SK-N-SH treated with all-trans-retinoic acid at 6 μM for 48 hours (cell line): Measurements from ENCODE around the gene TRABD.

Source experiments
- ATAC-seq: fragments of 200-7000 bp; cut with Tn5 transposase; 3 replicates; pipeline ENCODE4 v1.9.1; 2020; ENCODE audit warnings: mild to moderate bottlenecking, moderate library complexity
- ARNTL ChIP-seq: fragments of 450-650 bp; formaldehyde crosslinking; IDR thresholded peaks from 2 replicates; pipeline ENCODE4 v1.5.0; 2020; ENCODE audit warnings: low read depth, mild to moderate bottlenecking, moderate library complexity, borderline replicate concordance
- CREB5 ChIP-seq: fragments of 250-450 bp; sonication (Bioruptor Pico); IDR thresholded peaks from 2 replicates; pipeline ENCODE4 v1.5.1; 2020; ENCODE audit warnings: low read depth, mild to moderate bottlenecking, moderate library complexity
- CSDC2 ChIP-seq: fragments of 250-450 bp; sonication (Bioruptor Pico); IDR thresholded peaks from 2 replicates; pipeline ENCODE4 v1.5.0; 2020; ENCODE audit warnings: mild to moderate bottlenecking, moderate library complexity
- CSRNP3 ChIP-seq: fragments of 250-450 bp; sonication (Bioruptor Pico); IDR thresholded peaks from 2 replicates; pipeline ENCODE4 v1.5.1; 2021; ENCODE audit warnings: mild to moderate bottlenecking, moderate library complexity
- ESRRG ChIP-seq: fragments of 250-450 bp; sonication (Bioruptor Pico); IDR thresholded peaks from 2 replicates; pipeline ENCODE4 v1.6.1; 2021; ENCODE audit warnings: mild to moderate bottlenecking
- GLIS3 ChIP-seq: fragments of 250-450 bp; sonication (Bioruptor Pico); IDR thresholded peaks from 2 replicates; pipeline ENCODE4 v1.5.0; 2020; ENCODE audit warnings: mild to moderate bottlenecking, moderate library complexity
- ISL1 ChIP-seq: fragments of 250-450 bp; sonication (Bioruptor Pico); IDR thresholded peaks from 2 replicates; pipeline ENCODE4 v2.1.2; 2022; ENCODE audit warnings: mild to moderate bottlenecking, moderate library complexity
- OSR1 ChIP-seq: fragments of 250-450 bp; sonication (Bioruptor Pico); IDR thresholded peaks from 2 replicates; pipeline ENCODE4 v1.8.0; 2022; ENCODE audit warnings: moderate library complexity, mild to moderate bottlenecking, inconsistent platforms
- POU6F1 ChIP-seq: fragments of 250-450 bp; sonication (Bioruptor Pico); IDR thresholded peaks from 2 replicates; pipeline ENCODE4 v1.8.0; 2021; ENCODE audit warnings: low read depth, mild to moderate bottlenecking, moderate library complexity, borderline replicate concordance
- PPARA ChIP-seq: fragments of 250-450 bp; sonication (Bioruptor Pico); IDR thresholded peaks from 2 replicates; pipeline ENCODE4 v1.5.0; 2020; ENCODE audit warnings: mild to moderate bottlenecking, borderline replicate concordance
- RARB ChIP-seq: fragments of 250-450 bp; sonication (Bioruptor Pico); IDR thresholded peaks from 2 replicates; pipeline ENCODE4 v1.8.0; 2021; ENCODE audit warnings: mild to moderate bottlenecking, moderate library complexity
- SNAI2 ChIP-seq: fragments of 250-450 bp; sonication (Bioruptor Pico); IDR thresholded peaks from 2 replicates; pipeline ENCODE4 v1.5.0; 2020; ENCODE audit warnings: mild to moderate bottlenecking, moderate library complexity
- TCF4 ChIP-seq: fragments of 250-450 bp; sonication (Bioruptor Pico); IDR thresholded peaks from 2 replicates; pipeline ENCODE4 v1.8.0; 2021; ENCODE audit warnings: mild to moderate bottlenecking, moderate library complexity, borderline replicate concordance
- TOX ChIP-seq: fragments of 250-450 bp; sonication (Bioruptor Pico); IDR thresholded peaks from 2 replicates; pipeline ENCODE4 v1.8.0; 2021; ENCODE audit warnings: mild to moderate bottlenecking, moderate library complexity, borderline replicate concordance
- ZC3H10 ChIP-seq: fragments of 250-450 bp; sonication (Bioruptor Pico); IDR thresholded peaks from 2 replicates; pipeline ENCODE4 v1.5.1; 2021; ENCODE audit warnings: mild to moderate bottlenecking, moderate library complexity
- ZFP3 ChIP-seq: fragments of 250-450 bp; sonication (Bioruptor Pico); IDR thresholded peaks from 2 replicates; pipeline ENCODE4 v1.5.0; 2020; ENCODE audit warnings: mild to moderate bottlenecking, moderate library complexity
- ZFP30 ChIP-seq: fragments of 450-650 bp; formaldehyde crosslinking; IDR thresholded peaks from 2 replicates; pipeline ENCODE4 v1.5.0; 2022; ENCODE audit warnings: mild to moderate bottlenecking, moderate library complexity
- ZNF565 ChIP-seq: fragments of 450-650 bp; formaldehyde crosslinking; conservative IDR thresholded peaks from 2 replicates; pipeline ENCODE4 v1.5.0; 2020; ENCODE audit warnings: low read depth, mild to moderate bottlenecking, moderate library complexity
- ZNF70 ChIP-seq: fragments of 450-650 bp; formaldehyde crosslinking; IDR thresholded peaks from 2 replicates; pipeline ENCODE4 v1.5.0; 2020; ENCODE audit warnings: mild to moderate bottlenecking, moderate library complexity
- ZNF8 ChIP-seq: fragments of 450-650 bp; formaldehyde crosslinking; IDR thresholded peaks from 2 replicates; pipeline ENCODE4 v1.5.0; 2020; ENCODE audit warnings: mild to moderate bottlenecking, moderate library complexity
- TF ChIP-seq, protein P1 (sequence below): fragments of 250-450 bp; sonication (Bioruptor Pico); IDR thresholded peaks from 2 replicates; pipeline ENCODE4 v1.5.0; 2020; ENCODE audit warnings: mild to moderate bottlenecking, moderate library complexity
- TF ChIP-seq, protein P2 (sequence below): fragments of 250-450 bp; sonication (Bioruptor Pico); IDR thresholded peaks from 2 replicates; pipeline ENCODE4 v1.8.0; 2020; ENCODE audit warnings: mild to moderate bottlenecking, moderate library complexity, borderline replicate concordance

TRABD gene

DNA sequence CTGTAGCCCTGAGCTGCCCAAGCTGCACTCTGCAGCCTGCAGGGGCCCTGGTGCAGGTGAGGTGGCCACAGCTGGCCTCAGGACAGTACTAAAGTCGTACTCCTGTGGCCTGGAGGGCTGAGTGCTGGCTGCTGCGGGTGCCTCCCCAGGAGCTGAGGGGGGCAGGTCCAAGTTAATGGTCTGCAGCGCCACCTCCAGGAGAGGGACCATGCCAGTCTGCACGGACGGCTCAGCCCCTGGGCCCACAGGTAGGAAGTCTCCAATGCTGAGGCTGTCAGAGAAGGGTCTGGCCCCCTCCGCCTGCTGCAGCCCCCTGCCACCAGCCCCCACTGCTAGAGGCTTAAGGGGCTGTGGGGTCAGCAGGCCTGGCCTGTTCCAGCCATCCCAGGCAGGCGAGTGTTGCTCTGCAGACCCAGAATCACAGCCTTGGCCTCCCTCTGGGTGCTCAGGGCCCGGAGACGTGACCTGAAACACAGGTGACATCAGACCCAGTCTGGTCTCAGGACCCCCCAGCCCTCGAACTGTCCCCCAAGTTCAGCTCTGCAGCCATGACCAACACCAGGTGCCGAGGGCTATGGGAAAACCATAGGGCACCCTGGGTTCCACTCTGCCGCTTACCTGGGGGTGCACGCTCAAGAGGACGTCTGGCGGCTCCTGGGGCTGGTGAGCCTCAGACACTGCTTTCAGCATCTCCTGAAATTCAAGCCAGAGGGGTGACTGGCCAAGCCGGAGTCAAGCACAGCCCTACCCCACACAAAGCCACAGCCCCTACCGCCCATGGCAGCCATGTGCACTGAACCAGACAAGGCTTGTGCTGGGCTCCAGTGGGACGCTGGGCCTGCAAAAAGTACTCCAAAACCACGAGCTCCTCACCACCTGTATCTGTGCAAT is 35.9 kb downstream of the TRABD start:
- no peak for ATAC-seq
- TF ChIP-seq GLIS3 (CRISPR knock-in tag) (no peak), ISL1 (CRISPR knock-in tag) (no peak), CREB5 (CRISPR knock-in tag) (no peak), ZNF8 (no peak), ESRRG (CRISPR knock-in tag) (no peak), TOX (CRISPR knock-in tag) (no peak), ZFP3 (no peak), SNAI2 (no peak), ZNF70 (CRISPR knock-in tag) (no peak), PPARA (CRISPR knock-in tag) (no peak), RARB (CRISPR knock-in tag) (no peak), OSR1 (no peak), ARNTL (CRISPR knock-in tag) (no peak)
- TF ChIP-seq, protein P1, sequence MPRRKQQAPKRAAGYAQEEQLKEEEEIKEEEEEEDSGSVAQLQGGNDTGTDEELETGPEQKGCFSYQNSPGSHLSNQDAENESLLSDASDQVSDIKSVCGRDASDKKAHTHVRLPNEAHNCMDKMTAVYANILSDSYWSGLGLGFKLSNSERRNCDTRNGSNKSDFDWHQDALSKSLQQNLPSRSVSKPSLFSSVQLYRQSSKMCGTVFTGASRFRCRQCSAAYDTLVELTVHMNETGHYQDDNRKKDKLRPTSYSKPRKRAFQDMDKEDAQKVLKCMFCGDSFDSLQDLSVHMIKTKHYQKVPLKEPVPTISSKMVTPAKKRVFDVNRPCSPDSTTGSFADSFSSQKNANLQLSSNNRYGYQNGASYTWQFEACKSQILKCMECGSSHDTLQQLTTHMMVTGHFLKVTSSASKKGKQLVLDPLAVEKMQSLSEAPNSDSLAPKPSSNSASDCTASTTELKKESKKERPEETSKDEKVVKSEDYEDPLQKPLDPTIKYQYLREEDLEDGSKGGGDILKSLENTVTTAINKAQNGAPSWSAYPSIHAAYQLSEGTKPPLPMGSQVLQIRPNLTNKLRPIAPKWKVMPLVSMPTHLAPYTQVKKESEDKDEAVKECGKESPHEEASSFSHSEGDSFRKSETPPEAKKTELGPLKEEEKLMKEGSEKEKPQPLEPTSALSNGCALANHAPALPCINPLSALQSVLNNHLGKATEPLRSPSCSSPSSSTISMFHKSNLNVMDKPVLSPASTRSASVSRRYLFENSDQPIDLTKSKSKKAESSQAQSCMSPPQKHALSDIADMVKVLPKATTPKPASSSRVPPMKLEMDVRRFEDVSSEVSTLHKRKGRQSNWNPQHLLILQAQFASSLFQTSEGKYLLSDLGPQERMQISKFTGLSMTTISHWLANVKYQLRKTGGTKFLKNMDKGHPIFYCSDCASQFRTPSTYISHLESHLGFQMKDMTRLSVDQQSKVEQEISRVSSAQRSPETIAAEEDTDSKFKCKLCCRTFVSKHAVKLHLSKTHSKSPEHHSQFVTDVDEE = no peak
- TF ChIP-seq, protein P2, sequence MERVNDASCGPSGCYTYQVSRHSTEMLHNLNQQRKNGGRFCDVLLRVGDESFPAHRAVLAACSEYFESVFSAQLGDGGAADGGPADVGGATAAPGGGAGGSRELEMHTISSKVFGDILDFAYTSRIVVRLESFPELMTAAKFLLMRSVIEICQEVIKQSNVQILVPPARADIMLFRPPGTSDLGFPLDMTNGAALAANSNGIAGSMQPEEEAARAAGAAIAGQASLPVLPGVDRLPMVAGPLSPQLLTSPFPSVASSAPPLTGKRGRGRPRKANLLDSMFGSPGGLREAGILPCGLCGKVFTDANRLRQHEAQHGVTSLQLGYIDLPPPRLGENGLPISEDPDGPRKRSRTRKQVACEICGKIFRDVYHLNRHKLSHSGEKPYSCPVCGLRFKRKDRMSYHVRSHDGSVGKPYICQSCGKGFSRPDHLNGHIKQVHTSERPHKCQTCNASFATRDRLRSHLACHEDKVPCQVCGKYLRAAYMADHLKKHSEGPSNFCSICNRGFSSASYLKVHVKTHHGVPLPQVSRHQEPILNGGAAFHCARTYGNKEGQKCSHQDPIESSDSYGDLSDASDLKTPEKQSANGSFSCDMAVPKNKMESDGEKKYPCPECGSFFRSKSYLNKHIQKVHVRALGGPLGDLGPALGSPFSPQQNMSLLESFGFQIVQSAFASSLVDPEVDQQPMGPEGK (CRISPR knock-in tag) = no peak

GRCh38 chr22:50222508-50222907 is 36.8 kb downstream of the TRABD start:
- ATAC-seq = no peak

More at GRCh38 chr22:50222508-50222907, 36.8 kb downstream of the TRABD start:
- TF ChIP-seq ZNF8 = no peak
- TF ChIP-seq TOX (CRISPR knock-in tag) = no peak
- TF ChIP-seq ZNF565 = no peak
- no peak for TF ChIP-seq POU6F1 (CRISPR knock-in tag)
- no peak for TF ChIP-seq OSR1
- TF ChIP-seq, protein P2 (CRISPR knock-in tag) = no peak
- TF ChIP-seq PPARA (CRISPR knock-in tag) = no peak
- no peak for TF ChIP-seq ZFP3
- TF ChIP-seq ZFP30 (CRISPR knock-in tag) = no peak
- no peak for TF ChIP-seq ZC3H10 (CRISPR knock-in tag)
- TF ChIP-seq SNAI2 = no peak
- TF ChIP-seq, protein P1 = no peak
- no peak for TF ChIP-seq ARNTL (CRISPR knock-in tag)
- no peak for TF ChIP-seq ZNF70 (CRISPR knock-in tag)
- no peak for TF ChIP-seq CSRNP3
- TF ChIP-seq TCF4 (CRISPR knock-in tag) = no peak
- TF ChIP-seq CSDC2 = no peak
